Raji (cell line): ENCODE measurements around the gene GEMIN5.

ENCODE experiments used
- POLR2A ChIP-seq: IDR thresholded peaks from 2 replicates; pipeline ENCODE4 v1.6.1; 2011; ENCODE audit warnings: low read depth, low read length, control low read depth; ENCODE audit not compliant: insufficient read depth

GEMIN5 gene

GRCh38 chr5:154898210-154898609 lies 39.8 kb downstream of the GEMIN5 start:
- TF ChIP-seq POLR2A: no peak

DNA sequence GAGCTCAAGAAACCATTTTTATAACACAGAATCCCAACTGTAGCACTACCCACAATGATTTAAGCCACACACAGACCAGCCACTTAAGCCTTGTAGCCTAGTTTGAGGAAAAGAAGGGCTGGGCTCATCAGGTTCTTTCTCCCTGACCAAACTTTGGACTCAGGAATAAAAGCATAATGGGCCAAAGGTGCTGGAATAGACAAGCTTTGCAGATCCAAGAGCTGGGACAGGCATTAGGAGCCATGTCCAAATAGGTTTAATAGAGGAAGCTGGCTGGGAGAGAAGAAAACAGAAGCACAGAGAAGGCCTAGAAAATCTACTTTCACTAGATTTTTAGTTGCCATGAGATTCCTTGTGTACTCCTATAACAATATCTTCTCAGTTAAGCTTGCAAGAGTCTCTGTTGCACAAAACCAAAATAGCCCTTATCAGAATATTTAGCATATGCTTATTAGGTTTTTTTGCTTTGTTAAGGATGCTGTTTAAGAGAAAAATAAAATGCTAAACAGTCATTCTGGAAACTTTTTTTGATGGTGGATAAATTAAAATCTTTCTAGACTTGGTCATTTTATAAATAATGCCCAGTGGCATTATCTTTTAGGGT lies 41.3 kb downstream of the GEMIN5 start:
- no peak for TF ChIP-seq POLR2A

GRCh38 chr5:154895606-154896561 lies 42.1 kb downstream of the GEMIN5 start:
- no peak for TF ChIP-seq POLR2A

DNA sequence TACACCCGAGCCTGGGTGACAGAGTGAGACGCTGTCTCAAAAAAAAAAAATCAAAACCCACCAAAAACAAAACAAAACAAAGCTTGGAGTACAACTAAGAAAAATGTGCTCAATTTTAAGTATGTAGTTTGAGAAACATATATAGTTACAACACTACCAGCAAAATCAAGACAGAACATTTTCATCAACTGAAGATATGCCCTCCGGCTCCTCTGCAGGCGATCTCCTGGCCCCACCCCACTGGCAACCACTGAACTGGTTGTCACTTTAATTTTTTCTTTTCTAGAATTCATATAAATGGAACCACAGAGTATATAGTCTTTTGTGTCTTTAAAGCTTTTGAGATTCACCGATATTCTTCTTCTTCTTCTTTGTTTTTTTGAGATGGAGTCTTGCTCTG lies 44.6 kb downstream of the GEMIN5 start:
- TF ChIP-seq POLR2A: no peak

DNA sequence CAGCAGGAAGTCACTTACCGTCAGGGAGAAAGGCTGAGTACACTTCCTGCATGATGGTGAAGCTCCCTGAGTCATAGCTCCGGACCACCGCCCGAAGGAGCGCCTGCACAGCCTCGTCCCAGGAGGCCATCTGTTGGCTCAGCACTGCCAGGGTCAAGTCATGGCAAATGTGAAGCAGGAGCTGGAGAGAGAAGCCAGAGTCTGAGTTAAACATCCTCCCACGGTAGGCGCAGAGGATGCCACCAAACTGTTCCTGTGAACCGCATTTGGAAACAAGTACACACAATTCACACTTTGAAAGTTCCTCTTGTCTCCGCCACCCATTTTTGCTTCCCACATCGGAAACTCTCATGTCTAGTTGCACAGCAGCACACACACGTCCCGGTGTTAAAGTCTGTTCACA lies 45.6 kb downstream of the GEMIN5 start:
- TF ChIP-seq POLR2A: no peak

- no peak for TF ChIP-seq POLR2A
Observed at GRCh38 chr5:154885439-154885838, 52.6 kb downstream of the GEMIN5 start.

DNA sequence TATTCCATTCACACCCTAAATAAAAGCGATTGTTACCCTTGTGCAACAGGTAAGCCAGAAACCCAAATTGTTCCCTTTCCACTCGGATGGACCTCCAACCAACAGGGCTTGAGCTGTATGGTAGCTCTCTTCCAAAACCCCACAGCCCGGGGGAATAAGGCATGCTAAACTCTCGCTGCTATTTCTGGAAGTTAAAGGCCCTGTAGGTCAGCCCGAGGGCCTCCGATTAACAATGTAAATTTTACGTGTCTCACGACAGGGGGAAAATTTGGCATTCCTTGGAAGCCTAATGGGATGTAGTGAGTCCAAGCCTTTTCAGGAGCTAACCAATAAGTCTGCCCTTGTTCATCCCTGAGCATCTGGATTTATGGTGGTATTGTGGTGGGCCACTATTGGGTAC lies 53.6 kb downstream of the GEMIN5 start:
- TF ChIP-seq POLR2A: no peak

DNA sequence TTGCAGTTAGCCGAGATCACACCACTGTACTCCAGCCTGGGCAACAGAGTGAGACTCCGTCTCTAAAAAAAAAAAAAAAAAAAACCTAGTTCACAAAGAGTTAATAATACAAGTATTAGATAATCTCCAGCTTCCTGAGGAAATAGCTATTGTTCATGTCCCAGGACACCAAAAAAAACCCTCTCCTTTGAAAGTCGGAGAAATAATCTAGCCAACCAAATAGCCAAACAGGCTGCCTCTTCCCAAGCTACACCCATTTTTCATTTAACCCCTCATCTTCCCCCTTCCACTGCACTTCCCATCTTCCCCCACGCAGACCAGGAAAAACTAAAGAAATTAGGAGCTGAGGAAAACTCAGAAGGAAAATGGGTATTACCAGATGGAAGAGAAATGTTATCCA lies 56.0 kb downstream of the GEMIN5 start:
- no peak for TF ChIP-seq POLR2A

GRCh38 chr5:154878642-154879335 lies 59.2 kb downstream of the GEMIN5 start:
- no peak for TF ChIP-seq POLR2A

DNA sequence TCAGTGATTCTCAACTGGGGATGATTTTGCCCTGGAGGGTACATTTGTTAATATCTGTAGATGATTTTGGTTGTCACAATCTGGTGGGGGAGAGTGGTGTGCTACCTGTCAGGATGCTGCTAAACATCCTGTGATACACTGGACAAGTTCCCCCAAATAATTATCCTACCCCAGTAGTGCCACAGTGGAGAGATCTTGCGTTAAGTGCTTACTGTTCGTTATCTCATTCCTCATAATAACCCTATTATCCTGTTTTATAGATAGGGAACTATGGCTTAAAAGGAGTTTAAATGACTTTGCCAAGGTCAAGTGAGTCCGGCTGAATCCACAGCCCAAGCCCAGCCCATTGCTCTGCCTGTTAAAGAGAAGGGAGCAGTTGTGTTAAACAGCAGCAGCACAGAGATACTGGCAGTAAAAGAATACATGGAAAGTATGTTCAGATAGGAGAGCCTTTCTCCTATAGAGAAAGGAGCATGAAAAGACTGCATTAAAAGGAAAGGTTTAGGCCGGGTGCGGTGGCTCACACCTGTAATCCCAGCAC lies 64.2 kb downstream of the GEMIN5 start:
- no peak for TF ChIP-seq POLR2A

DNA sequence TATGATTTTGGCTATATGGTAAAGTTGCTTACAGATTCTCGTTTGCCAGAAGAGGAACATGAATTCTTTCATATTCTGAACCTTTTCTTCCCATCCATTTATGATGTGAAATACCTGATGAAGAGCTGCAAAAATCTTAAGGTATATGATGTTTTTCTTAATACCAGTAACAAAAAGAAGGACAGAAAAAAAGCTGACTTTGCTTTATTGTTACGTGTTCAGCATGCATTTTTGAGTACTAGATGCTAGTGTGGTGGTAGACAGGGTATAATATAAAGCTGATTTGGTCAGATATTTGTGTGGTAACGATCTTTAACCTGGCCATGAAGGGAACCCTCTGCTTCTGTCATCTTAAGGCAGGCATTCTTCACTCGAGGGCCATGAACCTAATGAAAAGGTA lies 66.3 kb downstream of the GEMIN5 start:
- no peak for TF ChIP-seq POLR2A

GRCh38 chr5:154868702-154869101 lies 69.3 kb downstream of the GEMIN5 start:
- TF ChIP-seq POLR2A: no peak

DNA sequence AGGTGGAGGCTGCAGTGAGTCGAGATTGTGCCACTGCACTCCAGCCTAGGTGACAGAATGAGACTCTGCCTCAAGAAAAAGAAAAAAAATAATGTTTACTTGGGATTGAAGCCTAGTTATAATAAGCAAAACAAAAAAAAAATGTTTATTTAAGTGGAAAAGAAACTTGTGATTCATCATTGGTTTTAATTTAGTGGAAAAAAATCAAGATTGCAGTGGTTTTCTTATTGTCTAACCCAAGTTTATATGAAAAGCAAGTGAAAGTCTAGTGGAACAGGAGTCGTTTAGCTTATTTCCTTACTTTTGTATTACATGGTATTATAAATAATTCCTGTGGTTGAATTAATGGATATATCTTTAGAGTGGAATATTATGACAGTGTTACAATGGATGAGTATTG lies 71.2 kb downstream of the GEMIN5 start:
- no peak for TF ChIP-seq POLR2A

DNA sequence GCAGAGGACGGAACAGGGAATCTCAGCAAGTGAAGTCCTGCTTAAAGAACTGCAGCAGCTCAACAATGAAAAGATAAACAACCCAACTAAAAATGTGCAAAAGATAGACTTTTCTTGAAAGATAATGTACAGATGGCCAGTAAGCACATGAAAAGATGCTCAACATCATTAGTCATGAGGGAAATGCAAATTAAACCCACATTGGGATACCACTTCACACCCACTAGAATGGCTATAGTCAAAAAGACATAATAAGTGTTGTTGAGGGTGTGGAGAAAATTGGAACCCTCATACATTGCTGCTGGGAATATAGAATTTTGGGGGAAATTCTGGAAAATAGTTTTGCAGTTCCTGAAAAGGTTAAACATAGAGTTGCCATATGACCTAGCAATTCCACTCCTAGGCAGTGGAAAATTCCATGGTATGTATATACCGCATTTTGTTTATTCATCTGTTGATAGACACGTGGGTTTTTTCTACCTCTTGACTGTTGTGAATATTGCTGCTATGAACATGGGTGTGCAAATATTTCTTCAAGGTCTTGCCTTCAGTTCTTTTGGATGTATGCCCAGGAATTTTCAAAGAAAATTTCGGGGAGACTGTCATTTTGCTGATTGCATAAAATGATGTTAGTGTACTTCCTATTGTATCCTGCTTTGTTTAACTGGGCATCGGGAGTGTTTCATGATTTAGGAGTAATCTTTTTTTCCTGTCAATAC lies 72.4 kb downstream of the GEMIN5 start:
- TF ChIP-seq POLR2A: no peak
